AG10803 (cell line): Measurements from ENCODE around the gene ZC3H13.

ENCODE experiments used
- DNase-seq: peaks from one replicate; pipeline ENCODE4 v3.0.0; 2010; ENCODE audit warnings: low read depth
- H3K4me3 ChIP-seq: 2 replicates; pipeline ENCODE4 v1.5.1; 2011; ENCODE audit warnings: mild to moderate bottlenecking, low read length, control low read depth
- TF ChIP-seq, protein P1 (sequence below): conservative IDR thresholded peaks from 2 replicates; pipeline ENCODE4 v1.5.1; 2011; ENCODE audit warnings: mild to moderate bottlenecking, low read length, control low read depth, inconsistent platforms

Gene ZC3H13

GRCh38 chr13:46050771-46051170, 1.8 kb downstream of the ZC3H13 start:
- no peak for DNase-seq
- H3K4me3 ChIP-seq = peak overlapping the region; percentile 2; the same call in 1 of the 2 replicates
- TF ChIP-seq, protein P1, sequence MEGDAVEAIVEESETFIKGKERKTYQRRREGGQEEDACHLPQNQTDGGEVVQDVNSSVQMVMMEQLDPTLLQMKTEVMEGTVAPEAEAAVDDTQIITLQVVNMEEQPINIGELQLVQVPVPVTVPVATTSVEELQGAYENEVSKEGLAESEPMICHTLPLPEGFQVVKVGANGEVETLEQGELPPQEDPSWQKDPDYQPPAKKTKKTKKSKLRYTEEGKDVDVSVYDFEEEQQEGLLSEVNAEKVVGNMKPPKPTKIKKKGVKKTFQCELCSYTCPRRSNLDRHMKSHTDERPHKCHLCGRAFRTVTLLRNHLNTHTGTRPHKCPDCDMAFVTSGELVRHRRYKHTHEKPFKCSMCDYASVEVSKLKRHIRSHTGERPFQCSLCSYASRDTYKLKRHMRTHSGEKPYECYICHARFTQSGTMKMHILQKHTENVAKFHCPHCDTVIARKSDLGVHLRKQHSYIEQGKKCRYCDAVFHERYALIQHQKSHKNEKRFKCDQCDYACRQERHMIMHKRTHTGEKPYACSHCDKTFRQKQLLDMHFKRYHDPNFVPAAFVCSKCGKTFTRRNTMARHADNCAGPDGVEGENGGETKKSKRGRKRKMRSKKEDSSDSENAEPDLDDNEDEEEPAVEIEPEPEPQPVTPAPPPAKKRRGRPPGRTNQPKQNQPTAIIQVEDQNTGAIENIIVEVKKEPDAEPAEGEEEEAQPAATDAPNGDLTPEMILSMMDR = no peak

- no peak for DNase-seq
- TF ChIP-seq, protein P1 = no peak
- no peak overlapping the region for H3K4me3 ChIP-seq
Observed at GRCh38 chr13:46045424-46045823, 7.1 kb downstream of the ZC3H13 start.

GRCh38 chr13:46043647-46044046, 8.9 kb downstream of the ZC3H13 start:
- TF ChIP-seq, protein P1 = no peak
- H3K4me3 ChIP-seq = no peak overlapping the region
- DNase-seq = no peak

DNA sequence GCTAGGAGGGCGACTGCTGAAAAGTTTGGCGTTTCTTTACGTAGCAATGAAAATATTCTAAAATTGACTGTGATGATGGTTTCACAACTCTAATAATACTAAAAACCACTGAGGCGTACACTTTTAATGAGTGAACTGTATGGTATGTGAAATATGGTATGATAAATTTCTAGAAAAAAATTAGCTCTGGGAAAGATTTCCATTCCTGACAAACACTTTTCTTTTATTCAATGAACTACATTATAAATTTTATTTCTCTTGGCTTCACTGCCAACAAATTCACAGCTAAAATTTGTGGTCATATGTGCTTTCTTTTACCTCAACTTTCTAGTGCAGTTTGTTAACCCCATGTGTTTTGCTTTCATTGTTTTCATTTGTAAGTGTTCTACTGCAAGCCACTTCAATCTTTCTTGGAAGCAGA, 11.1 kb downstream of the ZC3H13 start:
- H3K4me3 ChIP-seq = no peak overlapping the region
- TF ChIP-seq, protein P1 = no peak
- peak; percentile 80 for DNase-seq

GRCh38 chr13:46040763-46041162, 11.8 kb downstream of the ZC3H13 start:
- no peak overlapping the region for H3K4me3 ChIP-seq
- no peak for DNase-seq
- TF ChIP-seq, protein P1 = no peak

- DNase-seq = peak; percentile 58
- TF ChIP-seq, protein P1 = no peak
Observed at GRCh38 chr13:46039411-46040182, 12.9 kb downstream of the ZC3H13 start.

DNA sequence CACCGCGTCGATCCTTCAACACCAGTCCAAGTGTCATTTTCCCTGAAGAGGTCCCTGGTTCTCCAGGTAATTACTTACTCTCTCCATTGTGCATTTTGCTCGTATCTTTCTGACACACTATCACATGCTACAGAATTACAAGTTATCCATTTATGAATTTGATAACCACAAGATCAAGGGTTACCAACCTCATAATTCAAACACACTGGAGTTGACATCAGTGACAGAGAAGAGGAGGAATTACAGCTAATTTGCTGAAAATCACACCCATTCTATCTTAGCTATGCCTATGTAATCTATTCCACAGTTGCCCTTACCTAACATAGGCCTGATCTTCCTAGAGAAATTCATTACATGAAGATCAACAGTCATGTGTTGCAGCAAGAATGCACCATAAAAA, 14.2 kb downstream of the ZC3H13 start:
- TF ChIP-seq, protein P1 = no peak
- H3K4me3 ChIP-seq = no peak overlapping the region
- no peak for DNase-seq

More at GRCh38 chr13:46039411-46040182, 12.9 kb downstream of the ZC3H13 start:
- no peak overlapping the region for H3K4me3 ChIP-seq
